Measurements from ENCODE around the gene CTSG. TPM values are rescaled to one million over a fixed set of nuclear protein-coding genes. Genes with fewer than 3 reads are reported as not detected.

The CTSG gene
- total and polyA plus RNA-seq, 10 of the 15 experiments (the other 5 are each of a cell fraction or from before 2014, with no cell fraction given): not detected

DNA sequence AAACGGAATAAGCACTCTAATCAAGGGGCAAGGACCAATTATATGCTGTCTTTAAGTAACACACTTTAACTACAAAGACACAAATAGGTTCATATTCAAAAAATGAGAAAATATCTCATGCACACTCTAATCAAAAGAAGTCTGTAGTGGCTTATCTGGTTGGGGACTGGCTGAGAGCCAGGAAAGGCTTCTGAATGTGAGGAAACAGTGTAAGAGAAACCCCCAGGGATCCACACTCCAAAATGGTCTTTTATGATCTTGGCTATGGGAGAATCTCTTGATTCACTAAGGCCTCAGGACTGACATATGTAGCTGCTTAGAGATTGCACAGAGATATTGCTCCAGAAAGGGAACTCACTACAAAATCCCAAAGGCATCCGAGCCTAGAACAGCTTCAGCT, 10.3 kb downstream of the CTSG start:
- ChIA-PET POLR2A (no interaction called here), SMC1A (ENCODE audit: uncharacterized antibody, unreplicated experiment) (no interaction called here), CTCF (no interaction called here), RAD21 (ENCODE audit: unreplicated experiment) (no interaction called here)
- no peaks in the 10 kb centered on the region for H3K36me3 ChIP-seq (ENCODE audit: control insufficient read depth in 2 of 2, insufficient read depth in 2 of 2, low read length in 1 of 2)
- H3K27ac ChIP-seq (ENCODE audit: control insufficient read depth, insufficient read depth): no peak overlapping the region
- no peaks in the 10 kb centered on the region for H3K27me3 ChIP-seq (replicated peaks in 1 of 2; ENCODE audit: control insufficient read depth in 2 of 2, insufficient read depth in 2 of 2, low read length in 1 of 2)
- H3K4me1 ChIP-seq (ENCODE audit: control insufficient read depth, insufficient read depth, low read length): no peaks in the 10 kb centered on the region
- no peaks in the 10 kb centered on the region for H3K79me2 ChIP-seq (ENCODE audit: control insufficient read depth, insufficient read depth, low read length)
- no peaks in the 10 kb centered on the region for H4K20me1 ChIP-seq (ENCODE audit: control insufficient read depth, insufficient read depth)
- intact Hi-C loops (cut with micrococcal nuclease; ENCODE audit: unreplicated experiment) (no loop called here), in situ Hi-C loops (cut with MboI) (no loop called here)
- H3K9me3 ChIP-seq (replicated peaks; ENCODE audit: control insufficient read depth, insufficient read depth, low read length): no peaks in the 10 kb centered on the region; the same call in 1 of the 3 replicates
- no peak overlapping the region for H3K9ac ChIP-seq (ENCODE audit: control insufficient read depth, insufficient read depth, low read length)
- H3K4me2 ChIP-seq (ENCODE audit: control insufficient read depth, insufficient read depth): no peak overlapping the region
- H3K4me3 ChIP-seq: no peak overlapping the region
- H2AFZ ChIP-seq (ENCODE audit: control insufficient read depth, low read depth, low read length): no peak overlapping the region
- BruUV-seq (replicated peaks): no TSS peak
- TF ChIP-seq, protein P1, sequence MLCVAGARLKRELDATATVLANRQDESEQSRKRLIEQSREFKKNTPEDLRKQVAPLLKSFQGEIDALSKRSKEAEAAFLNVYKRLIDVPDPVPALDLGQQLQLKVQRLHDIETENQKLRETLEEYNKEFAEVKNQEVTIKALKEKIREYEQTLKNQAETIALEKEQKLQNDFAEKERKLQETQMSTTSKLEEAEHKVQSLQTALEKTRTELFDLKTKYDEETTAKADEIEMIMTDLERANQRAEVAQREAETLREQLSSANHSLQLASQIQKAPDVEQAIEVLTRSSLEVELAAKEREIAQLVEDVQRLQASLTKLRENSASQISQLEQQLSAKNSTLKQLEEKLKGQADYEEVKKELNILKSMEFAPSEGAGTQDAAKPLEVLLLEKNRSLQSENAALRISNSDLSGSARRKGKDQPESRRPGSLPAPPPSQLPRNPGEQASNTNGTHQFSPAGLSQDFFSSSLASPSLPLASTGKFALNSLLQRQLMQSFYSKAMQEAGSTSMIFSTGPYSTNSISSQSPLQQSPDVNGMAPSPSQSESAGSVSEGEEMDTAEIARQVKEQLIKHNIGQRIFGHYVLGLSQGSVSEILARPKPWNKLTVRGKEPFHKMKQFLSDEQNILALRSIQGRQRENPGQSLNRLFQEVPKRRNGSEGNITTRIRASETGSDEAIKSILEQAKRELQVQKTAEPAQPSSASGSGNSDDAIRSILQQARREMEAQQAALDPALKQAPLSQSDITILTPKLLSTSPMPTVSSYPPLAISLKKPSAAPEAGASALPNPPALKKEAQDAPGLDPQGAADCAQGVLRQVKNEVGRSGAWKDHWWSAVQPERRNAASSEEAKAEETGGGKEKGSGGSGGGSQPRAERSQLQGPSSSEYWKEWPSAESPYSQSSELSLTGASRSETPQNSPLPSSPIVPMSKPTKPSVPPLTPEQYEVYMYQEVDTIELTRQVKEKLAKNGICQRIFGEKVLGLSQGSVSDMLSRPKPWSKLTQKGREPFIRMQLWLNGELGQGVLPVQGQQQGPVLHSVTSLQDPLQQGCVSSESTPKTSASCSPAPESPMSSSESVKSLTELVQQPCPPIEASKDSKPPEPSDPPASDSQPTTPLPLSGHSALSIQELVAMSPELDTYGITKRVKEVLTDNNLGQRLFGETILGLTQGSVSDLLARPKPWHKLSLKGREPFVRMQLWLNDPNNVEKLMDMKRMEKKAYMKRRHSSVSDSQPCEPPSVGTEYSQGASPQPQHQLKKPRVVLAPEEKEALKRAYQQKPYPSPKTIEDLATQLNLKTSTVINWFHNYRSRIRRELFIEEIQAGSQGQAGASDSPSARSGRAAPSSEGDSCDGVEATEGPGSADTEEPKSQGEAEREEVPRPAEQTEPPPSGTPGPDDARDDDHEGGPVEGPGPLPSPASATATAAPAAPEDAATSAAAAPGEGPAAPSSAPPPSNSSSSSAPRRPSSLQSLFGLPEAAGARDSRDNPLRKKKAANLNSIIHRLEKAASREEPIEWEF (IDR thresholded peaks at IDR 0.05; ENCODE audit: insufficient replicate concordance, low read depth, low read length): no peak
- TF ChIP-seq SMAD5 (IDR thresholded peaks at IDR 0.05; ENCODE audit: low read depth) (no peak), NFYB (IDR thresholded peaks at IDR 0.05; ENCODE audit: insufficient read depth, low read depth, low read length) (no peak), FOXK2 (IDR thresholded peaks at IDR 0.05) (no peak)
- no peak for FAIRE-seq
- no peak for DNase-seq (ENCODE audit: low read depth, low spot score)
- 0% methylated on average over 2 of the region's 2 CpGs for WGBS (ENCODE audit: insufficient coverage, insufficient replicate concordance, low lambda C conversion rate, missing lambda C conversion rate)
- no peak for ATAC-seq
